Small intestine (tissue), 7 donors: ENCODE data around the gene TMEM8B. TPM values are rescaled to one million over a fixed set of nuclear protein-coding genes. Genes with fewer than 3 reads are reported as not detected.
"Not testable (repeated sequence)": the region's sequence is repeated elsewhere in the genome, so short reads cannot be mapped to it uniquely, and the experiment has no call there.

Experiments used
- DNase-seq, 2 donors: peaks; one replicate each; pipeline versions ENCODE4 v3.0.0 to v3.0.0-alpha.2; 2013
- FAIRE-seq: peaks from 2 replicates; lab custom pipeline; 2012; peaks lifted over from hg19 to GRCh38; lab: Jason Lieb, UNC
- H3K27ac ChIP-seq, 3 donors: one replicate each; pipeline ENCODE4 v1.5.1; 2013; ENCODE audit warnings: low read length in 2 of 3, mild to moderate bottlenecking in 2 of 3, control low read depth in 1 of 3, inconsistent platforms in 1 of 3, low read depth in 1 of 3, moderate library complexity in 1 of 3
- H3K27me3 ChIP-seq, 3 donors: one replicate each; pipeline ENCODE4 v1.6.1; 2013; ENCODE audit warnings: low read length in 3 of 3, inconsistent platforms in 1 of 3; ENCODE audit not compliant: control insufficient read depth in 3 of 3, insufficient read depth in 3 of 3
- H3K36me3 ChIP-seq, 3 donors: one replicate each; pipeline ENCODE4 v1.6.1; 2013; ENCODE audit warnings: low read length in 3 of 3, inconsistent platforms in 1 of 3, low read depth in 1 of 3, mild to moderate bottlenecking in 1 of 3, moderate library complexity in 1 of 3; ENCODE audit not compliant: control insufficient read depth in 3 of 3, insufficient read depth in 2 of 3
- H3K4me1 ChIP-seq, 3 donors: one replicate each; pipeline ENCODE4 v1.6.1; 2013; ENCODE audit warnings: low read length in 2 of 3, inconsistent platforms in 1 of 3, low read depth in 1 of 3, mild to moderate bottlenecking in 1 of 3, moderate library complexity in 1 of 3; ENCODE audit not compliant: control insufficient read depth in 3 of 3, insufficient read depth in 2 of 3
- H3K4me3 ChIP-seq, 3 donors: one replicate each; pipeline ENCODE4 v1.5.1; 2013; ENCODE audit warnings: low read length in 3 of 3, control low read depth in 1 of 3, inconsistent platforms in 1 of 3, low read depth in 1 of 3, mild to moderate bottlenecking in 1 of 3, moderate library complexity in 1 of 3
- H3K9me3 ChIP-seq, 2 donors: one replicate each; pipeline ENCODE4 v1.6.1; 2013; ENCODE audit warnings: low read depth in 1 of 2, low read length in 1 of 2; ENCODE audit not compliant: control insufficient read depth in 2 of 2, insufficient read depth in 1 of 2
- WGBS, 3 donors: extraction: QIAGEN DNeasy Blood & Tissue Kit; methylation state at CpG; one replicate each; pipeline ENCODE4 v1.1.7; 2013; 5-methylcytosine and 5-hydroxymethylcytosine counted together
- polyA plus RNA-seq, 4 donors: library from polyadenylated mRNA; stranded (reverse) in 3 of 4; unstranded in 1 of 4; fragments of 200-250 nt in 3 of 4; fragments of 120-200 nt in 1 of 4; gene quantifications; one replicate each; pipeline versions ENCODE4 v1.2.1 to v1.2.3, GENCODE V29; 2013
- donor health status: healthy with polysubstance abuse.
- donor health status: control.
- donor health status: control.
- donor health status: Bipolar disorder and iron deficiency.
- donor health status: healthy.

Gene TMEM8B
- polyA plus RNA-seq, 4 donors: 0.89 to 35.9 (median 4.5) TPM

- FAIRE-seq (no peak), DNase-seq (no peak)
- no peak overlapping the region for H3K27ac ChIP-seq
- no peaks in the 10 kb centered on the region for H3K36me3 ChIP-seq
- no peaks in the 10 kb centered on the region for H3K9me3 ChIP-seq
- H3K27me3 ChIP-seq: peaks cover 0 to 2% (median 0%) of the 10 kb centered on the region in 3 donors
- no peaks in the 10 kb centered on the region for H3K4me1 ChIP-seq
- WGBS, 3 donors: 57 to 90% (median 83%) methylated on average over 1 of the region's 1 CpG
- no peak overlapping the region for H3K4me3 ChIP-seq
Observed at GRCh38 chr9:35892051-35892450, 63.0 kb downstream of the TMEM8B start.

DNA sequence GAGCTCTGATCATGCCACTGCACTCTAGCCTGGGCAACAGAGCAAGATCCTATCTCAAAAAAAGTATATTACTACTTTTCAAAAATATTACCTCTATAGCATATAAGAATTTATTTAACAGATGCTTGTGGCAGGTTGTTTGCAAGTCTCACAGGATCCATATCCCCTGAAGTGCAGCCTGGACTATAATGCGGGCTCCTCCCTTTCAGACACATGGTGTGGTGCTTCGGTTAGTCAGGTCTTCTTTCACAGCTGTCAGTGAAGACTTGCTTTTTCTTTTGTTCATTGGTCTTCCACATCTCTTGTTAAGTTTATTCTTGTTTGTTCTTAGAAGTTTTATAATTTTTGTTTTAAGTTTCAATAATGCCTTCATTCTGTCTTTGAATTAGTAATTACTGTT, 67.5 kb downstream of the TMEM8B start:
- Histone ChIP-seq H3K27me3 (peaks cover 0 to 2% (median 0%) of the 10 kb centered on the region in 3 donors), H3K4me3 (no peak overlapping the region), H3K9me3 (no peaks in the 10 kb centered on the region), H3K4me1 (no peaks in the 10 kb centered on the region), H3K36me3 (no peaks in the 10 kb centered on the region), H3K27ac (no peak overlapping the region)
- no peak for FAIRE-seq
- WGBS, 3 donors: 87 to 95% (median 91%) methylated on average over 2 of the region's 2 CpGs
- no peak for DNase-seq

GRCh38 chr9:35897376-35898099, 68.5 kb downstream of the TMEM8B start:
- not testable (repeated sequence) for H3K4me1 ChIP-seq, H3K9me3 ChIP-seq, H3K4me3 ChIP-seq, FAIRE-seq, H3K27ac ChIP-seq, H3K36me3 ChIP-seq, H3K27me3 ChIP-seq, DNase-seq
- 84 to 90% (median 86%) methylated on average over 7 of the region's 7 CpGs for WGBS, 3 donors

GRCh38 chr9:35898337-35898736, 69.3 kb downstream of the TMEM8B start:
- H3K27ac ChIP-seq: no peak overlapping the region
- no peak overlapping the region for H3K4me3 ChIP-seq
- H3K36me3 ChIP-seq: no peaks in the 10 kb centered on the region
- H3K9me3 ChIP-seq: no peaks in the 10 kb centered on the region
- DNase-seq: no peak
- FAIRE-seq: no peak
- H3K4me1 ChIP-seq: no peaks in the 10 kb centered on the region
- no peaks in the 10 kb centered on the region for H3K27me3 ChIP-seq

DNA sequence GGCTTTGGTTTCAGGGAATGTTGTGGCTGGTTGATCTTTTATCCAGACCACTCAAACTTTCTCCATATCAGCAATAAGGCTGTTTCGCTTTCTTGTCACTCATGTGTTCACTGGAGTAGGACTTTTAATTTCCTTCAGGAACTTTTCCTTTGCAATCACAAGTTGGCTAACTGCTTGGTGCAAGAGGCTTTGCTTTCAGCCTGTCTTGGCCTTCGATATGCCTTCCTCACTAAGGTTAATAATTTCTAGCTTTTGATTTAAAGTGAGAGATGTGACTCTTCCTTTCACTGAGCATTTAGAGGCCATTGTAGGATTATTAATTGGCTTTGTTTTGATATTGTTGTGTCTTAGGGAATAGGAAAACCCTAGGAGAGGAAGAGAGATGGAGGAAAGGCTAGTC, 70.0 kb downstream of the TMEM8B start:
- Histone ChIP-seq H3K4me3 (no peak overlapping the region), H3K36me3 (no peaks in the 10 kb centered on the region), H3K4me1 (no peaks in the 10 kb centered on the region), H3K9me3 (no peaks in the 10 kb centered on the region), H3K27ac (no peak overlapping the region), H3K27me3 (no peaks in the 10 kb centered on the region)
- DNase-seq: no peak
- no peak for FAIRE-seq
- WGBS, 3 donors: 34 to 62% (median 39%) methylated on average over 2 of the region's 2 CpGs

- H3K4me1 ChIP-seq: peaks cover 8 to 36% (median 11%) of the 10 kb centered on the region in 3 donors
- 24 to 36% (median 29%) methylated on average over 3 of the region's 3 CpGs for WGBS, 3 donors
- peaks cover 0 to 2% (median 0%) of the 10 kb centered on the region in 3 donors for H3K36me3 ChIP-seq
- FAIRE-seq (no peak), DNase-seq (peak; percentile 80 to 82)
- H3K9me3 ChIP-seq: no peaks in the 10 kb centered on the region
- H3K4me3 ChIP-seq: no peak overlapping the region
- no peak overlapping the region for H3K27ac ChIP-seq
- no peaks in the 10 kb centered on the region for H3K27me3 ChIP-seq
Observed at GRCh38 chr9:35903049-35903448, 74.0 kb downstream of the TMEM8B start.

DNA sequence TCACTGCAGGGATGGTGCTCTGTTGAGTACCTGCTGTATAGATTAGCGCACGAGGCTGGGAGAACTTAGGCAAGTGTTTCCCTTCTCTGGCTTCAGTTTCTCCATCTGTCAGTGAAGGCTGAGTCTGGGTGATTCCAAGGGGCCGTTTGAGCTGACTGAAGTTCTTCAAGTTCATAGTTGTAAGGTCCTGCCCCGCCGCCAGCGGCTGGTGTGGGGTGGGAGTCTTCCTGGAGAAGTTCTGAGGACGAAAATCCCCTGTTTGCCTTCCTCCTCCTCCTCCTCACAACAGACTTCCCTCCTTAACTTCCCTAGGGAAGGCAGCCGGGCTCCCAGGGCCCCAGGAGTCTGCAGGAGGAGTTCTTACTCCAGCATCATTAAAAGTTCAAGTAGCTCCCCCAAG, 75.3 kb downstream of the TMEM8B start:
- Histone ChIP-seq H3K27me3 (no peaks in the 10 kb centered on the region), H3K4me3 (no peak overlapping the region), H3K36me3 (peaks cover 0 to 2% (median 0%) of the 10 kb centered on the region in 3 donors), H3K27ac (no peak overlapping the region), H3K4me1 (peaks cover 17 to 48% (median 23%) of the 10 kb centered on the region in 3 donors), H3K9me3 (no peaks in the 10 kb centered on the region)
- 71 to 74% (median 72%) methylated on average over 8 of the region's 8 CpGs for WGBS, 3 donors
- FAIRE-seq (no peak), DNase-seq (no peak)

GRCh38 chr9:35905051-35905781, 76.2 kb downstream of the TMEM8B start:
- Histone ChIP-seq H3K9me3 (no peaks in the 10 kb centered on the region), H3K4me1 (peaks cover 22 to 52% (median 29%) of the 10 kb centered on the region in 3 donors), H3K4me3 (no peak overlapping the region), H3K27me3 (no peaks in the 10 kb centered on the region), H3K27ac (peak overlapping the region; percentile 85 to 97 (median 97)), H3K36me3 (peaks cover 0 to 2% (median 0%) of the 10 kb centered on the region in 3 donors)
- FAIRE-seq (no peak), DNase-seq (peak; percentile 44 to 80)
- WGBS, 3 donors: 43 to 63% (median 56%) methylated on average over 8 of the region's 8 CpGs
